ENCODE measurements around the gene RRP7A. TPM values are rescaled to one million over a fixed set of nuclear protein-coding genes. Genes with fewer than 3 reads are reported as not detected.
"Not testable (repeated sequence)": the region's sequence is repeated elsewhere in the genome, so short reads cannot be mapped to it uniquely, and the experiment has no call there.

Gene RRP7A
- 28.5 and 46.0 TPM in 2 replicates for total RNA-seq

GRCh38 chr22:42519525-42520401 lies at the start of gene RRP7A:
Gene RRP7A, minus strand, starts transcription at chr22:42519796. Its CDS starts 10 bp downstream, at chr22:42519786.
- peak; percentile 18 for DNase-seq (ENCODE audit: low read depth)

GRCh38 chr22:42567950-42568349 lies 48.4 kb upstream of the RRP7A start:
- not testable (repeated sequence) for DNase-seq (ENCODE audit: low read depth)

DNA sequence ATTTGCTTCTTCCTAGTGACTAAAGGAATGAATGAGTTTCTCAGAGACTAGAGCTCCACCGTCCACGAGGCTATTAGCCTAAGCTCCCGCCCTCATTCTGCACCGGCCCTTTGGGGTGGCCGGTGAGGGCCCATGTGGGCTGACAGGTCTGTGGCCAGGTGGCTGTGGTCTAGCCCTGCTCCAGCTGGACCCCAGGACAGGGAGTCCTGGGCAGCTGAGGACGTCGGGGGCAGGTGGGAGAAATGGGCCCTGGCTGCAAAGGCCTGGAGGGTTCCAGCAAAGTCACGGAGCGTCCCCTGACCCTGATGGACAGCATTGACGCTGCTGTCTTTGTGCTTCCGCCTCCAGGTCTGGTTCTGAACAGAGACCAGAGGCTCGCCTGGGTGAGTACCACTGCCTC lies 46.4 kb upstream of the RRP7A start:
- DNase-seq (ENCODE audit: low read depth), result no peak

DNA sequence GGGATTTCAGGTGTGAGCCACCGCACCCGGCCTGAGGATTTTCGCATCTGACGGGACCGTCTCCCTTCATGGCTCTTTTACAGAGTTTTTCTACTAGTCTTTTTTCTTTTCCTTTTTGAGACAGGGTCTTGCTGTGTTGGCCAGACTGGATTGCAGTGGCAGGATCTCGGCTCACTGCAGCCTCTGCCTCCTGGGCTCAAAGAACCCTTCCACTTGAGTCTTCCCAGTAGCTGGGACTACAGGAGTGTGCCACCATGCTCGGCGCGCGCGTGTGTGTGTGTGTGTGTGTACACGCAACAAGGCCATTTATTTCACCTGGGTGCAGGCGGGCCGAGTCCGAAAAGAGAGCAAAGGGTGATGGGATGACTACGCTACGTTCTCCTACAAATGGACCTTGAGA lies 45.1 kb upstream of the RRP7A start:
- no peak for DNase-seq (ENCODE audit: low read depth)

GRCh38 chr22:42563943-42564342 lies 44.3 kb upstream of the RRP7A start:
- not testable (repeated sequence) for DNase-seq (ENCODE audit: low read depth)

- no peak for DNase-seq (ENCODE audit: low read depth)
Measured at GRCh38 chr22:42562684-42563083, 43.1 kb upstream of the RRP7A start.

- DNase-seq (ENCODE audit: low read depth), result no peak
Measured at GRCh38 chr22:42562279-42562678, 42.7 kb upstream of the RRP7A start.

DNA sequence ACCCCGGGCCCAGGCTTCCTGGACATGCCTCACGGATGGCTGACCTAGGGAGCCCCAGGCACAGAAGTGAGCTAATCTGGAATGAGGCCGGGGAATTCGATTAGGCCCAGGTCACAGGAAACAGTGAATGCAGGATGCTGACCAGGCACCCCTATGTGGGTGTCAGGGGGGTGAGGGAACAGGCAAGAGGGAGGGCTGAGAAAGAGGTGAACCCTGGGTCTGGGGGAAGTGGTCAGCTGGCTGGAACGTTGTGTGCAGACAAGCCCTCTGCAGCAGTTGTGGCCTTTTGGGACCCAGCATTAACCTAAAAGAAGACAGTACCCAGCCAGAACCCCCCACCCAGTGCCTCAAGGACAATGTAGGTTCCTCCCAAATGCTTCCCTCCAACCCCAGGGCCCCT lies 42.3 kb upstream of the RRP7A start:
- DNase-seq (ENCODE audit: low read depth), result peak; percentile 19

- DNase-seq (ENCODE audit: low read depth), result no peak
Measured at GRCh38 chr22:42560781-42561180, 41.2 kb upstream of the RRP7A start.

GRCh38 chr22:42560381-42560780 lies 40.8 kb upstream of the RRP7A start:
- DNase-seq (ENCODE audit: low read depth), result peak; percentile 21

- peak; percentile 13 for DNase-seq (ENCODE audit: low read depth)
Measured at GRCh38 chr22:42553475-42554361, 34.1 kb upstream of the RRP7A start, which contains the start of gene SERHL2. Gene SERHL2, plus strand, starts transcription at chr22:42553956. Its CDS starts 65 bp downstream, at chr22:42554021.

DNA sequence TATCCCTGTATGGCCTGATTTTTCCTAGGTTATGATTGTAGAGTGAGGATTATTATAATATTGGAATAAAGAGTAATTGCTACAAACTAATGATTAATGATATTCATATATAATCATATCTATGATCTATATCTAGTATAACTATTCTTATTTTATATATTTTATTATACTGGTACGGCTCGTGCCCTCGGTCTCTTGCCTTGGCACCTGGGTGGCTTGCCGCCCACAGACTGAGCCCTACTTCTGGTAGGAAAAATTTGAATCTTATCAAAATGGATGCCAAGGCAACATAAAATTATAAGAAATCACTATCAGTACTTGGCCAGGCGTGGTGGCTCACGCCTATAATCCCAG lies 32.7 kb upstream of the RRP7A start:
- DNase-seq (ENCODE audit: low read depth), result not testable (repeated sequence)

DNA sequence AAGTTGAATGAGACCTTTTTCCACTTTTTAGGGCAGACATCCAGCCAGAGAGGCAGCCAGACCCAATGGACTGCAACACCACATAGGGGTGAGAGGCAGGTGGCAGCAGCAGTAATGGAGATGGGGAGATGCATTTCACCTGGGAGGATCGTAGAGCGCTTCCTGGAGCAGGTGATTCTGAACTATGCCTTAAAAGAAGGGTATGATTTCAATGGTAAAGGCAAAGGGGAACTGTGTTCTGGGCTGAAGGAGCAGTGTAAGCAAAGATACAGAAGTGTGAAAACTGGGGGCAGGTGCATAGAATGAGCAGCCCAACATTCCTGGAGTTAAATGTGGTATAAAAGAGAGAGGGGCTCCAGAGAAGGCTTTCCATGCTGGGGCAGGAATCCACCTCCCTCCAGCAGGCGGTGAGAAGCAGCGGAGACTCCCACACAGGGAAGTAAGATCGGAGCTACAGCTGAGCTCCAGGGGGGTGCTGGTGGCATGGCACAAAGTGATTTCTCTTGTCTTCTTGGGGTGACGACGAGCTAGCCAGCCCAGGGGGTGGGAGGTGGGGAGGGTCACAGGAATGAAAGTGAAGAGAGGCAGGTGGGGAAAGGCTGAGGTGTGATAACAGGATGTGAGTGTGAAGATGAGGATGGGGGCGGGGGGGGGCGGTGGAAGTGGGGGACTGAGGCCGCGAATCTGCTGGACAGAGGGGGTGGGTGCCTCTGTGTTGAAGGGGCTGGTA lies 29.9 kb upstream of the RRP7A start:
- no peak for DNase-seq (ENCODE audit: low read depth)

- no peak for DNase-seq (ENCODE audit: low read depth)
Measured at GRCh38 chr22:42548597-42549330, 29.2 kb upstream of the RRP7A start.

- not testable (repeated sequence) for DNase-seq (ENCODE audit: low read depth)
Measured at GRCh38 chr22:42548126-42548525, 28.5 kb upstream of the RRP7A start.

- no peak for DNase-seq (ENCODE audit: low read depth)
Measured at GRCh38 chr22:42547562-42547961, 28.0 kb upstream of the RRP7A start.

GRCh38 chr22:42544686-42545085 lies 25.1 kb upstream of the RRP7A start:
- peak; percentile 51 for DNase-seq (ENCODE audit: low read depth)

DNA sequence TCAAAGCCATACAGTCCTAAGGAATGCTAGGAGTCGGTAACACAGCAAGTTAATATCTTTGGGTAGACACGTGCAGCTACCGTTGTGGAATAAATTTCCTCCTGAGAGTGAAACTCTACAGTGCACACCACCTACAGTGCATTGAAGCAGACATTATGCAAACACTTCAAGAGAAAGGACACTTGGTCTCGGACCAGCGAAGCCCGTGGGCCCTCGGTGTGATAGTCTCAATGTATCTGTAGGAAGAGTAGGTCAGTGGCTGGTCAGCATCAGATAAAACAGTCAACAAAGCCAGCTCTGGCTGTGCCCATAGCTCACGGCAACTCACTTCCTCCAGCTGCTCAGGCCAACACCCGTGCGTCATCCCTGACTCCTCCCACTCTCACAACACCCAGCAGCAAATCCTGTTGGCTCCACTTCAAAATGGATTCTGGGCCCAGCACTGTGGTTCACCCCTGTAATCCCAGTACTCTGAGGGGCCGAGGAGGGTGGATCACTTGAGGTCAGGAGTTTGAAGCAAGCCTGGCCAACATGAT lies 19.7 kb upstream of the RRP7A start:
- not testable (repeated sequence) for DNase-seq (ENCODE audit: low read depth)

- DNase-seq (ENCODE audit: low read depth), result not testable (repeated sequence)
Measured at GRCh38 chr22:42537199-42537831, 17.7 kb upstream of the RRP7A start.

DNA sequence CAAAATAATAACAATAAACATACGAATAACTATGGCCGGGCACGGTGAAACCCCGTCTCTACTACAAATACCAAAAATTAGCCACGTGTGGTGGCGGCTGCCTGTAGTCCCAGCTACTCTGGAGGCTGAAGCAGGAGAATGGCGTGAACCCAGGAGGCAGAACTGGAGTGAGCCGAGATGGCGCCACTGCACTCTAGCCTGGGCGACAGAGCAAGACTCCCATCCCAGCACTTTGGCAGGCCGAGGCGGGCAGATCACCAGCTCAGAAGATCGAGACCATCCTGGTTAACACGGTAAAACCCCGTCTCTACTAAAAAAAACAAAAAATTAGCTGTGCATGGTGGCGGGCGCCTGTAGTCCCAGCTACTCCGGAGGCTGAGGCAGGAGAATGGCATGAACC lies 17.0 kb upstream of the RRP7A start:
- DNase-seq (ENCODE audit: low read depth), result not testable (repeated sequence)

Data from renal cortical epithelial cell (primary cell).